Activated T-helper 17 cell treated with anti-CD3 and anti-CD28 coated beads, Interleukin-2, amount 50 U/mL, for 72 hours (primary cell): ENCODE data around the gene TMEM41A. TPM values are rescaled to one million over a fixed set of nuclear protein-coding genes. Genes with fewer than 3 reads are reported as not detected.
"Not testable (repeated sequence)": the region's sequence is repeated elsewhere in the genome, so short reads cannot be mapped to it uniquely, and the experiment has no call there.

ENCODE experiments used
- ATAC-seq: fragments of 150-1000 bp; cut with Tn5 transposase; replicated peaks from 2 replicates; pipeline ENCODE4 v1.10.0; 2021; ENCODE audit warnings: mild to moderate bottlenecking, moderate library complexity
- H3K27ac Mint-ChIP-seq: one replicate; pipeline ENCODE4 v1.8.0; 2022; ENCODE audit warnings: mixed read lengths
- H3K27me3 Mint-ChIP-seq: one replicate; pipeline ENCODE4 v1.8.0; 2022; ENCODE audit warnings: mixed read lengths
- H3K36me3 Mint-ChIP-seq: one replicate; pipeline ENCODE4 v1.8.0; 2022; ENCODE audit warnings: low read depth, mild to moderate bottlenecking, mixed read lengths
- H3K4me1 Mint-ChIP-seq: one replicate; pipeline ENCODE4 v1.8.0; 2022; ENCODE audit warnings: mixed read lengths
- H3K4me3 Mint-ChIP-seq: one replicate; pipeline ENCODE4 v1.8.0; 2022; ENCODE audit warnings: mild to moderate bottlenecking, mixed read lengths
- H3K9me3 Mint-ChIP-seq: one replicate; pipeline ENCODE4 v1.8.0; 2022; ENCODE audit warnings: mixed read lengths
- total RNA-seq, 2 donors: library from RNA; stranded (reverse); gene quantifications; one replicate each; pipeline ENCODE4 v1.2.3, GENCODE V29; 2022

Gene TMEM41A
- total RNA-seq, 2 donors from 2014 or later, result 30.6 to 49.9 TPM

DNA sequence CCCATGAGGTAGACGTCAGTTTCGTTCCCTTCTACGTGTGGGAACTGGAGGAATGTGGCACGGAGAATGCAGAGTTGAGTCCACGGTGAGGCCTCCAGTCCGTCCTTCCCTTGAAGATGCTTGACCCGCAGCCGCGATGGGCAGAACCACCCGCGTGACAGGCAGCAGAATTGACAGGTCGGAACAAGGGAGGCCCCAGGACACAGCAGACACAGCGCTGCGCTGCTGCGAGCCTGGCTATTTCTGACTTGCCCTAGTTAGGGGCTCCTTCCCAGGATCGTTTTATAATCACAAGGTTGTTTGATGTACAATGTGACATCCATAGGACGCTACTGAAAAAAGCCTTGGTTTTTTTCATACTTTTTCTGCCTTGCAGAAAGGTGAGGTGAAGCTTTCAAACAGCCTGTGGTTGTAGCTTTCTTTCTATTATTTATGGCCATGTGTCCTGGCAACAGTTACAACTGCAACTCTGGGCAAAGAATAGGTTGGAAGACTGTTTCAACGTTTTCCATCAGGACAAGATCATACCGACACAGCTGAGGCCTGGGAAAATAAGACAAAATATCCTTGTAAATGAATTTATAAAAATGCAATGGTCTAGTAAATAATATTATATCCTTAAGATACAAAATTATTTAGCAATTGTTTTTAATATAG is 9.6 kb upstream of the TMEM41A start:
- Mint-ChIP-seq H3K4me1 (no peaks in the 10 kb centered on the region), H3K9me3 (no peaks in the 10 kb centered on the region)

DNA sequence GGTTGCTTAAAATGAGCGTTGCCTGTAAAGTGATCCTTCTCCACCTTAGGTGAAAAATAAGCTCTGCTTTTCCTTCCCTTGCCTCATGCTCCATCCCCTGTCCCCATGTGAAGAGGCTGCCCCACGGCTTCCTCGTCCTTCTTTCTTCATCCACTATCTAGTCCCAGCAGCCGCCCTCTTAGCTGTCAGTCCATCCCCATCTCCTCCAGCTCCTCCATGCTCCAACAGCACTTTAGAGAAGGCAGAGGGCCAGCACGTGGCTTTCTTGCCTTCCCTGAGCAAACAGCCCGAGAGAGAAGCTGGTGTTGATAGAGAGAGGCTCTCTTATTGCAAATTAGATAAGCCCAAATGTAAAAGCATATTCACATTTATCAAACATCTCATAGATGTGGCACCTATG is 9.0 kb upstream of the TMEM41A start:
- Mint-ChIP-seq H3K4me1 (no peaks in the 10 kb centered on the region), H3K27me3 (peaks cover 5% of the 10 kb centered on the region), H3K9me3 (no peaks in the 10 kb centered on the region), H3K4me3 (no peak overlapping the region), H3K27ac (no peak overlapping the region), H3K36me3 (no peaks in the 10 kb centered on the region)
- no peak for ATAC-seq

More for the DNA sequence above, 9.6 kb upstream of the TMEM41A start:
- Mint-ChIP-seq H3K27me3 (peaks cover 5% of the 10 kb centered on the region), H3K27ac (no peak overlapping the region), H3K36me3 (no peaks in the 10 kb centered on the region), H3K4me3 (no peak overlapping the region)
- ATAC-seq, result no peak

GRCh38 chr3:185504636-185505035 is 5.8 kb upstream of the TMEM41A start:
- Mint-ChIP-seq H3K9me3 (no peaks in the 10 kb centered on the region), H3K27ac (no peak overlapping the region), H3K4me3 (no peak overlapping the region), H3K36me3 (no peaks in the 10 kb centered on the region), H3K27me3 (no peaks in the 10 kb centered on the region), H3K4me1 (no peaks in the 10 kb centered on the region)
- no peak for ATAC-seq

- Mint-ChIP-seq H3K36me3 (peaks cover 8% of the 10 kb centered on the region), H3K27ac (no peak overlapping the region), H3K4me1 (no peaks in the 10 kb centered on the region), H3K4me3 (no peak overlapping the region), H3K27me3 (no peaks in the 10 kb centered on the region), H3K9me3 (no peaks in the 10 kb centered on the region)
- ATAC-seq, result no peak
Measured at GRCh38 chr3:185503521-185503920, 4.7 kb upstream of the TMEM41A start.

GRCh38 chr3:185502987-185503386 is 4.2 kb upstream of the TMEM41A start:
- ATAC-seq, result no peak
- Mint-ChIP-seq H3K4me1 (no peaks in the 10 kb centered on the region), H3K4me3 (no peak overlapping the region), H3K36me3 (peaks cover 13% of the 10 kb centered on the region), H3K27ac (no peak overlapping the region), H3K27me3 (no peaks in the 10 kb centered on the region), H3K9me3 (no peaks in the 10 kb centered on the region)

- Mint-ChIP-seq H3K4me3 (no peak overlapping the region), H3K27me3 (no peaks in the 10 kb centered on the region), H3K4me1 (peaks cover 9% of the 10 kb centered on the region), H3K27ac (no peak overlapping the region), H3K36me3 (peaks cover 92% of the 10 kb centered on the region), H3K9me3 (no peaks in the 10 kb centered on the region)
- no peak for ATAC-seq
Measured at GRCh38 chr3:185490241-185490640, 8.6 kb downstream of the TMEM41A start.

- H3K4me3 Mint-ChIP-seq, result no peak overlapping the region
- no peak overlapping the region for H3K27ac Mint-ChIP-seq
- peaks cover 8% of the 10 kb centered on the region for H3K4me1 Mint-ChIP-seq
- no peaks in the 10 kb centered on the region for H3K9me3 Mint-ChIP-seq
- H3K36me3 Mint-ChIP-seq, result peaks cover 84% of the 10 kb centered on the region
- no peaks in the 10 kb centered on the region for H3K27me3 Mint-ChIP-seq
- ATAC-seq, result no peak
Measured at GRCh38 chr3:185489462-185489861, 9.4 kb downstream of the TMEM41A start.

GRCh38 chr3:185488465-185488864 is 10.4 kb downstream of the TMEM41A start:
- H3K36me3 Mint-ChIP-seq, result peaks cover 74% of the 10 kb centered on the region
- H3K9me3 Mint-ChIP-seq, result no peaks in the 10 kb centered on the region
- H3K27me3 Mint-ChIP-seq, result no peaks in the 10 kb centered on the region
- H3K4me3 Mint-ChIP-seq, result no peak overlapping the region
- peaks cover 4% of the 10 kb centered on the region for H3K4me1 Mint-ChIP-seq
- ATAC-seq, result no peak
- H3K27ac Mint-ChIP-seq, result no peak overlapping the region

GRCh38 chr3:185486394-185486793 is 12.4 kb downstream of the TMEM41A start:
- Mint-ChIP-seq H3K4me1 (peaks cover 8% of the 10 kb centered on the region), H3K36me3 (peaks cover 70% of the 10 kb centered on the region), H3K27me3 (no peaks in the 10 kb centered on the region), H3K9me3 (no peaks in the 10 kb centered on the region), H3K27ac (no peak overlapping the region), H3K4me3 (no peak overlapping the region)
- no peak for ATAC-seq

GRCh38 chr3:185484296-185484695 is 14.5 kb downstream of the TMEM41A start:
- H3K36me3 Mint-ChIP-seq, result peaks cover 59% of the 10 kb centered on the region
- peaks cover 8% of the 10 kb centered on the region for H3K4me1 Mint-ChIP-seq
- no peaks in the 10 kb centered on the region for H3K27me3 Mint-ChIP-seq
- no peaks in the 10 kb centered on the region for H3K9me3 Mint-ChIP-seq
- H3K27ac Mint-ChIP-seq, result no peak overlapping the region
- no peak overlapping the region for H3K4me3 Mint-ChIP-seq
- no peak for ATAC-seq

DNA sequence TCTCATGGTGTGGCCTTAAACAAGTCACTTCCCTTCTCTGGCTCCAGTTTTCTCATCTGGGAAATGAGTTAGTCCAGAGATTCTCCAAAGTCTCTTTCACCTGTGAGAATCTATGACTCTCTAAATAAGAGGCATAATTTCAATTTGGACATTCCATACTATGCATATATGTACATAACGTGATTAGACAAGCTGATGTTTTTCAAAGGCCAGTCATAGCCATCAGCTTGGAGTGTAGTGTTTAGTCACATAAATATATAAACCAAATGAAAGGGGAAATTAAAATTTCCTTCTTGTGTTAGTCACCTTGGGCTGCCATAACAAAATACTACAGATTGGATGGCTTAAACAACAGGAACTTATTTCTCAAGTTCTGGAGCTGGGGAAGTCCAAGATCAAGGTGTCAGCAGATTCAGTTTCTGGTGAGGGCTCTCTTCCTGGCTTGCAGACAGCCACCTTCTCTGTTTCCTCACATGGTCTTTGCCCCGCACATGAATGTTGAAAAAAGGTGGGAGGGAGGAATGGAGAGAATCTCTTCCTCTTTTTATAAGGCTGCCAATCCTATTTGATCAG is 19.4 kb downstream of the TMEM41A start:
- H3K27ac Mint-ChIP-seq, result no peak overlapping the region
- no peaks in the 10 kb centered on the region for H3K9me3 Mint-ChIP-seq
- peaks cover 4% of the 10 kb centered on the region for H3K4me1 Mint-ChIP-seq
- H3K36me3 Mint-ChIP-seq, result peaks cover 34% of the 10 kb centered on the region
- no peak overlapping the region for H3K4me3 Mint-ChIP-seq
- H3K27me3 Mint-ChIP-seq, result no peaks in the 10 kb centered on the region
- ATAC-seq, result no peak

DNA sequence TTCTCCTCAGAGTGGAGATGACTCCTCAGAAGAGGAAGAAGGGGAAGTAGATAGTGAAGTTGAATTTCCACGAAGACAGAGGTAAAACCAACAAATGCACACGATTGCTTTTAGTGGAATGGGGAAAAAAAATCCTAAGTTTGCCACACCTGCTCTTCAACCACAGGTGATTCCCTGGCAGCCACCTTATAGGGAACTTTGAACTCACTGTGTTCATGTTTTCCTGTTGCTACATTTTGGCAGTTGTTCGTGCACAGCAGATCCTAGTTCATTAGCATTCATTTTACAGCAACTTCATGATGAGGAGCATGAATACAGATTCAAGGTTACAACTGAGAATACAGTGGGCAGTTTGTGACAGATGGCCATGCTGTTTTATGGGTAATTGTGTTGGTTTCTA is 21.5 kb downstream of the TMEM41A start:
- ATAC-seq, result no peak
- Mint-ChIP-seq H3K9me3 (no peaks in the 10 kb centered on the region), H3K27ac (no peak overlapping the region), H3K27me3 (no peaks in the 10 kb centered on the region), H3K4me1 (no peaks in the 10 kb centered on the region), H3K4me3 (no peak overlapping the region), H3K36me3 (peaks cover 43% of the 10 kb centered on the region)

DNA sequence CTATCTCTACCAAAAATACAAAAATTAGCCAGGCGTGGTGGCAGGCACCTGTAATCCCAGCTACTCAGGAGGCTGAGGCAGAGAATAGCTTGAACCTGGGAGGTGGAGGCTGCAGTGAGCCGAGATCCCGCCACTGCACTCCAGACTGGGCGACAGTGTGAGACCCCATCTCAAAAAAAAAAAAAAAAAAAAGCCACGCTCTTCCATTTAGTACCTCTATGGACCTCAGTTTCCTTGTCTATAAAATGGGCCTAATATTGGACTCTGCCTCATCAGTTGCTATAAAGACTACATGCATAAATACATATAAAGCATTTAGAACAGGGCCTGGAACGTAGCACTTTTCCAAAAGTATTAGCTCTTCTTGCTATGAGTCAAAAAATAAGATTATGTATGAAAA is 23.9 kb downstream of the TMEM41A start:
- H3K27me3 Mint-ChIP-seq, H3K9me3 Mint-ChIP-seq, H3K27ac Mint-ChIP-seq, H3K4me3 Mint-ChIP-seq, ATAC-seq, H3K4me1 Mint-ChIP-seq: not testable (repeated sequence)
- H3K36me3 Mint-ChIP-seq, result peaks cover 32% of the 10 kb centered on the region

- H3K27ac Mint-ChIP-seq, result no peak overlapping the region
- ATAC-seq, result no peak
- peaks cover 32% of the 10 kb centered on the region for H3K36me3 Mint-ChIP-seq
- no peaks in the 10 kb centered on the region for H3K9me3 Mint-ChIP-seq
- H3K4me3 Mint-ChIP-seq, result no peak overlapping the region
- H3K27me3 Mint-ChIP-seq, result no peaks in the 10 kb centered on the region
- H3K4me1 Mint-ChIP-seq, result no peaks in the 10 kb centered on the region
Measured at GRCh38 chr3:185473290-185473815, 25.5 kb downstream of the TMEM41A start.

- Mint-ChIP-seq H3K27me3 (no peaks in the 10 kb centered on the region), H3K27ac (no peak overlapping the region), H3K36me3 (peaks cover 25% of the 10 kb centered on the region), H3K4me3 (no peak overlapping the region), H3K4me1 (no peaks in the 10 kb centered on the region), H3K9me3 (no peaks in the 10 kb centered on the region)
- ATAC-seq, result no peak
Measured at GRCh38 chr3:185470323-185470722, 28.5 kb downstream of the TMEM41A start.
